HG03439 (cell line): Measurements from ENCODE around the gene TBC1D5.

Experiments
- ATAC-seq: cut with Tn5 transposase; IDR thresholded peaks from one replicate; pipeline ENCODE4 v1.9.1; 2021; ENCODE audit warnings: mild to moderate bottlenecking, moderate library complexity; ENCODE audit not compliant: unreplicated experiment

TBC1D5 gene

GRCh38 chr3:17602126-17602525 is 140.3 kb downstream of the TBC1D5 start:
- ATAC-seq = no peak

GRCh38 chr3:17592956-17593355 is 149.5 kb downstream of the TBC1D5 start:
- ATAC-seq = no peak

- ATAC-seq = no peak
Observed at GRCh38 chr3:17590465-17590864, 152.0 kb downstream of the TBC1D5 start.

- ATAC-seq = no peak
Observed at GRCh38 chr3:17589888-17590287, 152.5 kb downstream of the TBC1D5 start.

- ATAC-seq = no peak
Observed at GRCh38 chr3:17588422-17588821, 154.0 kb downstream of the TBC1D5 start.

GRCh38 chr3:17585394-17586325 is 156.8 kb downstream of the TBC1D5 start:
- no peak for ATAC-seq

- ATAC-seq = no peak
Observed at GRCh38 chr3:17584066-17584465, 158.4 kb downstream of the TBC1D5 start.

GRCh38 chr3:17583530-17583929 is 158.9 kb downstream of the TBC1D5 start:
- ATAC-seq = no peak

- ATAC-seq = no peak
Observed at GRCh38 chr3:17581421-17582080, 160.9 kb downstream of the TBC1D5 start.

- no peak for ATAC-seq
Observed at GRCh38 chr3:17580901-17581300, 161.5 kb downstream of the TBC1D5 start.

- ATAC-seq = peak; percentile 97
Observed at GRCh38 chr3:17579289-17580031, 163.0 kb downstream of the TBC1D5 start.

- no peak for ATAC-seq
Observed at GRCh38 chr3:17577796-17578520, 164.5 kb downstream of the TBC1D5 start.

GRCh38 chr3:17573396-17573795 is 169.0 kb downstream of the TBC1D5 start:
- ATAC-seq = peak; percentile 95

GRCh38 chr3:17571686-17572085 is 170.7 kb downstream of the TBC1D5 start:
- ATAC-seq = no peak

GRCh38 chr3:17562845-17563244 is 179.6 kb downstream of the TBC1D5 start:
- no peak for ATAC-seq

GRCh38 chr3:17558565-17558964 is 183.9 kb downstream of the TBC1D5 start:
- ATAC-seq = no peak

GRCh38 chr3:17557749-17558463 is 184.5 kb downstream of the TBC1D5 start:
- no peak for ATAC-seq

- no peak for ATAC-seq
Observed at GRCh38 chr3:17555525-17555924, 186.9 kb downstream of the TBC1D5 start.

- no peak for ATAC-seq
Observed at GRCh38 chr3:17554078-17554477, 188.4 kb downstream of the TBC1D5 start.

- ATAC-seq = no peak
Observed at GRCh38 chr3:17553080-17553479, 189.4 kb downstream of the TBC1D5 start.
